OCI-LY1 (cell line): ENCODE data around the gene SAG.
"Not testable (repeated sequence)": the region's sequence is repeated elsewhere in the genome, so short reads cannot be mapped to it uniquely, and the experiment has no call there.

Experiments
- H2AFZ ChIP-seq: fragments of 200-600 bp; sonication (generic), shearing (Covaris generic); 2 replicates; pipeline ENCODE4 v1.6.0; 2014; ENCODE audit warnings: antibody characterized with exemption, mild to moderate bottlenecking, low read length
- H3F3A ChIP-seq: fragments of 200-600 bp; sonication (generic), shearing (Covaris generic); 2 replicates; pipeline ENCODE4 v1.6.0; 2014; ENCODE audit warnings: mild to moderate bottlenecking, antibody characterized with exemption, low read length, moderate library complexity; ENCODE audit not compliant: insufficient read depth
- H3K27ac ChIP-seq: fragments of 200-600 bp; sonication (generic); 2 replicates; pipeline ENCODE4 v1.5.1; 2014; ENCODE audit warnings: low read length, mixed run types, mild to moderate bottlenecking, low read depth; ENCODE audit not compliant: poor library complexity, severe bottlenecking
- H3K27me3 ChIP-seq: fragments of 200-600 bp; sonication (generic); 2 replicates; pipeline ENCODE4 v1.6.0; 2014; ENCODE audit warnings: antibody characterized with exemption, mild to moderate bottlenecking, low read length, moderate library complexity; ENCODE audit not compliant: insufficient read depth
- H3K36me3 ChIP-seq: fragments of 200-600 bp; sonication (generic); 2 replicates; pipeline ENCODE4 v1.6.1; 2014; ENCODE audit warnings: mild to moderate bottlenecking, antibody characterized with exemption, low read length, moderate library complexity, mixed read lengths; ENCODE audit not compliant: insufficient read depth
- H3K4me1 ChIP-seq: fragments of 200-600 bp; sonication (generic); 2 replicates; pipeline ENCODE4 v1.5.1; 2014; ENCODE audit warnings: mild to moderate bottlenecking, low read length, moderate library complexity; ENCODE audit not compliant: insufficient read depth, severe bottlenecking
- H3K4me2 ChIP-seq: fragments of 200-600 bp; sonication (generic), shearing (Covaris generic); 2 replicates; pipeline ENCODE4 v1.6.1; 2014; ENCODE audit warnings: low read length
- H3K4me3 ChIP-seq: fragments of 200-600 bp; sonication (generic); 2 replicates; pipeline ENCODE4 v1.5.1; 2014; ENCODE audit warnings: low read length, low read depth, mild to moderate bottlenecking, mixed read lengths; ENCODE audit not compliant: poor library complexity, severe bottlenecking
- H3K79me2 ChIP-seq: fragments of 200-600 bp; shearing (Covaris generic); 2 replicates; pipeline ENCODE4 v1.6.1; 2016; ENCODE audit warnings: mixed run types, low read length, mixed read lengths; ENCODE audit not compliant: insufficient read depth
- H3K9ac ChIP-seq: fragments of 200-600 bp; sonication (generic), shearing (Covaris generic); 2 replicates; pipeline ENCODE4 v1.6.1; 2014; ENCODE audit warnings: mild to moderate bottlenecking, low read length, mixed read lengths
- H3K9me2 ChIP-seq: fragments of 200-600 bp; sonication (generic), shearing (Covaris generic); 2 replicates; pipeline ENCODE4 v1.6.1; 2014; ENCODE audit warnings: low read depth, mild to moderate bottlenecking, low read length, mixed read lengths
- H3K9me3 ChIP-seq: fragments of 200-600 bp; shearing (Covaris generic); 2 replicates; pipeline ENCODE4 v1.6.1; 2014; ENCODE audit warnings: low read length, mixed read lengths
- H4K20me1 ChIP-seq: fragments of 200-600 bp; sonication (generic), shearing (Covaris generic); 2 replicates; pipeline ENCODE4 v1.6.0; 2016; ENCODE audit warnings: mild to moderate bottlenecking, low read length; ENCODE audit not compliant: insufficient read depth
- EZH2 ChIP-seq: fragments of 200-600 bp; sonication (generic), shearing (Covaris generic); IDR thresholded peaks from 2 replicates; pipeline ENCODE4 v1.8.0; 2017; ENCODE audit warnings: borderline replicate concordance, mixed run types, mild to moderate bottlenecking, antibody characterized with exemption, low read length, moderate library complexity, mixed read lengths
- TF ChIP-seq, protein P1 (sequence below): fragments of 200-600 bp; sonication (generic), shearing (Covaris generic); IDR thresholded peaks from 2 replicates; pipeline ENCODE4 v1.5.1; 2017; ENCODE audit warnings: mild to moderate bottlenecking, antibody characterized with exemption, low read length, moderate library complexity, mixed read lengths

SAG gene

GRCh38 chr2:233371641-233372040, 64.0 kb downstream of the SAG start:
- peaks cover 13% of the 10 kb centered on the region for H3K4me1 ChIP-seq
- TF ChIP-seq, protein P1, sequence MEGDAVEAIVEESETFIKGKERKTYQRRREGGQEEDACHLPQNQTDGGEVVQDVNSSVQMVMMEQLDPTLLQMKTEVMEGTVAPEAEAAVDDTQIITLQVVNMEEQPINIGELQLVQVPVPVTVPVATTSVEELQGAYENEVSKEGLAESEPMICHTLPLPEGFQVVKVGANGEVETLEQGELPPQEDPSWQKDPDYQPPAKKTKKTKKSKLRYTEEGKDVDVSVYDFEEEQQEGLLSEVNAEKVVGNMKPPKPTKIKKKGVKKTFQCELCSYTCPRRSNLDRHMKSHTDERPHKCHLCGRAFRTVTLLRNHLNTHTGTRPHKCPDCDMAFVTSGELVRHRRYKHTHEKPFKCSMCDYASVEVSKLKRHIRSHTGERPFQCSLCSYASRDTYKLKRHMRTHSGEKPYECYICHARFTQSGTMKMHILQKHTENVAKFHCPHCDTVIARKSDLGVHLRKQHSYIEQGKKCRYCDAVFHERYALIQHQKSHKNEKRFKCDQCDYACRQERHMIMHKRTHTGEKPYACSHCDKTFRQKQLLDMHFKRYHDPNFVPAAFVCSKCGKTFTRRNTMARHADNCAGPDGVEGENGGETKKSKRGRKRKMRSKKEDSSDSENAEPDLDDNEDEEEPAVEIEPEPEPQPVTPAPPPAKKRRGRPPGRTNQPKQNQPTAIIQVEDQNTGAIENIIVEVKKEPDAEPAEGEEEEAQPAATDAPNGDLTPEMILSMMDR = no peak
- TF ChIP-seq EZH2 = no peak
- H3K4me3 ChIP-seq = no peak overlapping the region
- no peaks in the 10 kb centered on the region for H3K27me3 ChIP-seq
- no peak overlapping the region for H3K4me2 ChIP-seq
- no peaks in the 10 kb centered on the region for H3K79me2 ChIP-seq
- H2AFZ ChIP-seq = no peak overlapping the region
- peaks cover 9% of the 10 kb centered on the region; the same call in 1 of the 2 replicates for H3K36me3 ChIP-seq
- H3F3A ChIP-seq = no peaks in the 10 kb centered on the region
- H3K9me3 ChIP-seq = no peaks in the 10 kb centered on the region
- no peak overlapping the region for H3K27ac ChIP-seq
- no peak overlapping the region for H3K9ac ChIP-seq
- H3K9me2 ChIP-seq = no peaks in the 10 kb centered on the region
- no peaks in the 10 kb centered on the region; the same call in 1 of the 2 replicates for H4K20me1 ChIP-seq

- no peaks in the 10 kb centered on the region for H3F3A ChIP-seq
- H3K36me3 ChIP-seq = peaks cover 14% of the 10 kb centered on the region; the same call in 1 of the 2 replicates
- H3K9ac ChIP-seq = no peak overlapping the region
- H3K27ac ChIP-seq = no peak overlapping the region
- no peaks in the 10 kb centered on the region for H3K79me2 ChIP-seq
- no peak overlapping the region for H3K4me3 ChIP-seq
- no peak overlapping the region for H2AFZ ChIP-seq
- no peaks in the 10 kb centered on the region for H3K9me2 ChIP-seq
- H3K27me3 ChIP-seq = no peaks in the 10 kb centered on the region
- H3K4me1 ChIP-seq = peaks cover 13% of the 10 kb centered on the region
- TF ChIP-seq, protein P1 = no peak
- no peak for TF ChIP-seq EZH2
- H3K9me3 ChIP-seq = no peaks in the 10 kb centered on the region
- H3K4me2 ChIP-seq = no peak overlapping the region
- H4K20me1 ChIP-seq = no peaks in the 10 kb centered on the region; the same call in 1 of the 2 replicates
These were observed 65.2 kb downstream of the SAG start for GRCh38 chr2:233372855-233373254.

GRCh38 chr2:233373316-233373715, 65.7 kb downstream of the SAG start:
- Histone ChIP-seq H4K20me1 (no peaks in the 10 kb centered on the region; the same call in 1 of the 2 replicates), H3K27ac (no peak overlapping the region)
- TF ChIP-seq, protein P1 = no peak

DNA sequence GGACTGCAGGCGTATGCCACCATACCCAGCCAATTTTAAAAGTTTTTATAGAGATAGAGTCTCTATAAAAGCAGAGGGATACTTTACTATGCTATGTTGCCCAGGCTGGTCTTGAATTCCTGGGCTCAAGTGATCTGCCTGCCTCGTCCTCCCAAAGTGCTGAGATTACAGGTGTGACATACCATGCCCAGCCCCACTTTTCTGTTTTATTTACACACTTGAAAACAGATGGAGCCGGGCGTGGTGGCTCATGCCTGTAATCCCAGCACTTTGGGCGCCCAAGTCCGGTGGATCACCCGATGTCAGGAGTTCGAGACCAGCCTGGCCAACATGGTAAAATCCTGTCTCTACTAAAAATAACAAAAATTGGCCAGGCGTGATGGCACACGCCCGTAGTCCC, 67.2 kb downstream of the SAG start:
- H3K9ac ChIP-seq, H3K9me2 ChIP-seq, H3K4me3 ChIP-seq, H4K20me1 ChIP-seq, H3F3A ChIP-seq, H3K27me3 ChIP-seq, H3K79me2 ChIP-seq, H3K27ac ChIP-seq, H3K4me2 ChIP-seq, H3K9me3 ChIP-seq, H2AFZ ChIP-seq: not testable (repeated sequence)
- Histone ChIP-seq H3K4me1 (peaks cover 14% of the 10 kb centered on the region), H3K36me3 (peaks cover 14% of the 10 kb centered on the region; the same call in 1 of the 2 replicates)

More at GRCh38 chr2:233373316-233373715, 65.7 kb downstream of the SAG start:
- Histone ChIP-seq H3K27me3 (no peaks in the 10 kb centered on the region), H3K36me3 (peaks cover 14% of the 10 kb centered on the region; the same call in 1 of the 2 replicates), H3K4me3 (no peak overlapping the region), H3K4me1 (peaks cover 13% of the 10 kb centered on the region), H3K9me2 (no peaks in the 10 kb centered on the region), H3K79me2 (no peaks in the 10 kb centered on the region), H2AFZ (no peak overlapping the region), H3K9me3 (no peaks in the 10 kb centered on the region), H3F3A (no peaks in the 10 kb centered on the region), H3K9ac (no peak overlapping the region), H3K4me2 (no peak overlapping the region)
